Neural progenitor cell (in vitro differentiated cells): ENCODE data around the gene MTAP. TPM values are rescaled to one million over a fixed set of nuclear protein-coding genes. Genes with fewer than 3 reads are reported as not detected.

Experiments used
- DNase-seq: peaks from one replicate; pipeline ENCODE4 v3.0.0-alpha.2; 2016; ENCODE audit warnings: low spot score
- H2AFZ ChIP-seq: fragments of 200-600 bp; sonication (generic); replicated peaks from 2 replicates; pipeline ENCODE4 v1.6.1; 2016; ENCODE audit warnings: antibody characterized with exemption
- H3F3A ChIP-seq: fragments of 200-600 bp; sonication (generic); 2 replicates; pipeline ENCODE4 v1.6.1; 2016; ENCODE audit warnings: antibody characterized with exemption, low read depth
- H3K27ac ChIP-seq: fragments of 200-600 bp; sonication (generic); 2 replicates; pipeline ENCODE4 v1.5.1; 2016; ENCODE audit warnings: mild to moderate bottlenecking
- H3K27me3 ChIP-seq: fragments of 200-600 bp; sonication (generic); 2 replicates; pipeline ENCODE4 v1.6.1; 2016; ENCODE audit warnings: mild to moderate bottlenecking, moderate library complexity
- H3K36me3 ChIP-seq: fragments of 200-600 bp; sonication (generic); 2 replicates; pipeline ENCODE4 v1.5.1; 2016
- H3K4me1 ChIP-seq: fragments of 200-600 bp; sonication (generic); 2 replicates; pipeline ENCODE4 v1.6.1; 2016; ENCODE audit warnings: mixed run types
- H3K4me2 ChIP-seq: fragments of 200-600 bp; sonication (generic); 2 replicates; pipeline ENCODE4 v1.6.1; 2016
- H3K4me3 ChIP-seq: fragments of 200-600 bp; sonication (generic); 2 replicates; pipeline ENCODE4 v1.5.1; 2016
- H3K79me2 ChIP-seq: fragments of 200-600 bp; sonication (generic); 2 replicates; pipeline ENCODE4 v1.6.1; 2016; ENCODE audit warnings: low read depth
- H3K9ac ChIP-seq: fragments of 200-600 bp; sonication (generic); 2 replicates; pipeline ENCODE4 v1.6.1; 2016
- H3K9me3 ChIP-seq: fragments of 200-600 bp; sonication (generic); 2 replicates; pipeline ENCODE4 v1.5.1; 2016; ENCODE audit warnings: low read depth
- H4K20me1 ChIP-seq: fragments of 200-600 bp; sonication (generic); 2 replicates; pipeline ENCODE4 v1.6.1; 2016; ENCODE audit warnings: low read depth
- H3K27ac Mint-ChIP-seq: 3 replicates; pipeline ENCODE4 v1.8.0; 2021; ENCODE audit warnings: mixed read lengths
- H3K27me3 Mint-ChIP-seq: 2 replicates; pipeline ENCODE4 v1.8.0; 2022; ENCODE audit warnings: low read depth, mild to moderate bottlenecking, inconsistent platforms, moderate library complexity, mixed read lengths; ENCODE audit not compliant: insufficient read depth
- H3K36me3 Mint-ChIP-seq: 3 replicates; pipeline ENCODE4 v1.8.0; 2021; ENCODE audit warnings: mixed read lengths
- H3K4me1 Mint-ChIP-seq: 3 replicates; pipeline ENCODE4 v1.8.0; 2021; ENCODE audit warnings: mixed read lengths
- H3K4me3 Mint-ChIP-seq: 3 replicates; pipeline ENCODE4 v1.8.0; 2021; ENCODE audit warnings: mild to moderate bottlenecking, moderate library complexity, mixed read lengths
- H3K9me3 Mint-ChIP-seq: 3 replicates; pipeline ENCODE4 v1.8.0; 2020; ENCODE audit warnings: mixed read lengths
- CTCF ChIP-seq: fragments of 200-600 bp; sonication (generic); IDR thresholded peaks from 2 replicates; pipeline ENCODE4 v1.5.1; 2017; ENCODE audit warnings: antibody characterized with exemption, mild to moderate bottlenecking
- EZH2 ChIP-seq: fragments of 200-600 bp; sonication (generic); IDR thresholded peaks from 2 replicates; pipeline ENCODE4 v1.6.1; 2017; ENCODE audit warnings: antibody characterized with exemption, mild to moderate bottlenecking, moderate library complexity
- EZH2phosphoT487 ChIP-seq: fragments of 200-600 bp; sonication (generic); IDR thresholded peaks from 2 replicates; pipeline ENCODE4 v1.6.1; 2017; ENCODE audit warnings: antibody characterized with exemption
- total RNA-seq: library from RNA; depleted of rRNA; stranded (reverse); fragments of >200 nt; gene quantifications from 2 replicates; pipeline ENCODE4 v1.2.3, GENCODE V29; 2015; ENCODE audit warnings: low replicate concordance

MTAP gene
- total RNA-seq, 1 donor from 2014 or later, result 21.6 TPM

DNA sequence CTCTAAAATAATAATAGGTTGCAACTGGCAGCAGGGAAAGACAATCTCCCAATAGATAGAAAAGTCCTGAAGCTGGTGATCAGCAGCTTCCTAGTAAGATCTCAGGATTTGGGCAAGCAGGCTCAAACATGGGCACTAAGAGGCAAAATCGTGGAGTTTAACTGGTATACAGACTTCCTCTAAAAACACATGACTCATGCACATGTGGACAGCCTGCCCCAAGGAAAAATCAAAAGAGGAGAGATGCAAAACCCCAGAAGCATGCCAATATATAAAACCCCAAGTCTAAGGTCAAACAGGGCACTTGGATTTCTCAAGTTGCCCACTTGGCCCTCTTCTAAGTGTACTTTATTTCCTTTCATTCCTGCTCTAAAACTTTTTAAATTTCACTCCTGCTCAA, 129.0 kb downstream of the MTAP start:
- Histone ChIP-seq H3K9me3 (no peaks in the 10 kb centered on the region), H4K20me1 (no peaks in the 10 kb centered on the region), H3K4me2 (no peak overlapping the region), H3K27ac (no peak overlapping the region), H3K4me1 (peaks cover 15% of the 10 kb centered on the region), H3F3A (no peaks in the 10 kb centered on the region), H3K36me3 (no peaks in the 10 kb centered on the region), H3K79me2 (no peaks in the 10 kb centered on the region), H2AFZ (no peak overlapping the region), H3K4me3 (no peak overlapping the region), H3K9ac (no peak overlapping the region), H3K27me3 (no peaks in the 10 kb centered on the region)
- no peaks in the 10 kb centered on the region for H3K4me1 Mint-ChIP-seq
- H3K27ac Mint-ChIP-seq, result no peak overlapping the region
- TF ChIP-seq EZH2phosphoT487 (no peak), CTCF (no peak), EZH2 (no peak)
- peaks cover 2% of the 10 kb centered on the region for H3K27me3 Mint-ChIP-seq
- no peak overlapping the region for H3K4me3 Mint-ChIP-seq
- H3K9me3 Mint-ChIP-seq, result no peaks in the 10 kb centered on the region
- peaks cover 10% of the 10 kb centered on the region for H3K36me3 Mint-ChIP-seq
- no peak for DNase-seq

DNA sequence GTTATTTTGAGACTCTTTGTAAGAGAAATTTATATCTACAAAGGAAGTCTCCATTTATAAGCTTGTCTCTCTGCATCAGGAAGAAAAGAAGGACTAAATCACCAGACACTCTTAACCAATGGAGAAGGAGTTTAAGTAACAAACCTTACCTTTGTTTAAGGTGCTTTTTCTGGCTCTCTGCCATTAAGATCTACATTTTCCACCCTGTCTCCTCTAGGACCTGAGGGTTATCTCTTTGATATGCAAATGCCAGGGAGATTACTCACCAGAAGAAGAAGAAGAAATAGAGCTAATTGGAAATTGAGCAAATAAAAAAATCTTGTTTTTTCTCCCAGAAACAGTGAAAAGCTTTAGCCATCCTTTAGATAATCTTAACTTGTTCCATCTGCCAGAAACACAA, 130.8 kb downstream of the MTAP start:
- Mint-ChIP-seq H3K9me3 (no peaks in the 10 kb centered on the region), H3K4me3 (no peak overlapping the region), H3K4me1 (no peaks in the 10 kb centered on the region), H3K36me3 (peaks cover 10% of the 10 kb centered on the region), H3K27me3 (peaks cover 2% of the 10 kb centered on the region), H3K27ac (peak overlapping the region; percentile 53)
- Histone ChIP-seq H3K36me3 (no peaks in the 10 kb centered on the region), H3K9ac (no peak overlapping the region), H3K4me2 (no peak overlapping the region), H2AFZ (no peak overlapping the region), H3K4me1 (peaks cover 15% of the 10 kb centered on the region), H3K27ac (no peak overlapping the region), H4K20me1 (no peaks in the 10 kb centered on the region), H3K9me3 (no peaks in the 10 kb centered on the region), H3F3A (no peaks in the 10 kb centered on the region), H3K4me3 (no peak overlapping the region), H3K27me3 (no peaks in the 10 kb centered on the region), H3K79me2 (no peaks in the 10 kb centered on the region)
- TF ChIP-seq EZH2phosphoT487, result no peak
- TF ChIP-seq EZH2, result no peak
- no peak for TF ChIP-seq CTCF
- no peak for DNase-seq

DNA sequence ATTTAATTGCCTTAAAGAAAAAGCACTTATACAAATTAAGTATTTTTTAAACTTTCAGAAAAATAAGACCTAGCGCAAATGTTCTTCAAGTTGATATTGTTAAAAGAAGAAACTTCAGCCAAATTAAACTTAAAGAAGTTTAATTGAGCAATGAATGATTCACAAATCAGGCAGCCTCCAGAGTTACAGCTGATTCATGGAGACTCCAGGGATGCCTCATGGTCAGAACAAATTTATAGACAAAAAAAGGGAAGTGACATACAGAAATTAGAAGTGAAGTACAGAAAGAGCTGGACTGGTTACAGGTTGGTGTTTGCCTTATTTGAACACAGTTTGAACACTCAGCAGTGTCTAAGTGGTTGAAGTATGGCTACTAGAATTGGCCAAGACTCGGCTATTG, 131.4 kb downstream of the MTAP start:
- H3K36me3 ChIP-seq, result no peaks in the 10 kb centered on the region
- peaks cover 15% of the 10 kb centered on the region for H3K4me1 ChIP-seq
- DNase-seq, result no peak
- no peaks in the 10 kb centered on the region for H4K20me1 ChIP-seq
- Mint-ChIP-seq H3K9me3 (no peaks in the 10 kb centered on the region), H3K4me3 (no peak overlapping the region), H3K27ac (no peak overlapping the region), H3K36me3 (peaks cover 10% of the 10 kb centered on the region), H3K27me3 (peaks cover 2% of the 10 kb centered on the region), H3K4me1 (no peaks in the 10 kb centered on the region)
- no peak overlapping the region for H3K9ac ChIP-seq
- no peak overlapping the region for H2AFZ ChIP-seq
- H3K4me3 ChIP-seq, result no peak overlapping the region
- no peak for TF ChIP-seq CTCF
- no peak for TF ChIP-seq EZH2
- TF ChIP-seq EZH2phosphoT487, result no peak
- H3K27me3 ChIP-seq, result no peaks in the 10 kb centered on the region
- no peaks in the 10 kb centered on the region for H3K79me2 ChIP-seq
- no peaks in the 10 kb centered on the region for H3K9me3 ChIP-seq
- H3K4me2 ChIP-seq, result no peak overlapping the region
- H3K27ac ChIP-seq, result no peak overlapping the region
- no peaks in the 10 kb centered on the region for H3F3A ChIP-seq
